IMR-90 (cell line): ENCODE results near the gene MTM1. TPM values are rescaled to one million over a fixed set of nuclear protein-coding genes. Genes with fewer than 3 reads are reported as not detected.

ENCODE experiments used
- ATAC-seq: fragments of 200-7000 bp; cut with Tn5 transposase; 2 replicates; pipeline ENCODE4 v1.9.1; 2020; ENCODE audit warnings: low read depth, mild to moderate bottlenecking, moderate library complexity
- BruUV-seq: library from RNA; stranded (reverse); fragments of 400-500 nt; replicated peaks from 2 replicates; lab custom pipeline; 2021; lab: Mats Ljungman, UMichigan
- CTCF ChIA-PET: fragments of 300-600 bp; formaldehyde crosslinking; extraction: SDS; loops from one replicate; lab custom pipeline; 2021; ENCODE audit warnings: antibody characterized with exemption; lab: Yijun Ruan, JAX
- POLR2A ChIA-PET: fragments of 300-600 bp; sonication (Branson Sonifier 250); formaldehyde crosslinking; loops from one replicate; lab custom pipeline; 2022; ENCODE audit warnings: antibody characterized with exemption; ENCODE audit not compliant: unreplicated experiment; lab: Charles Lee
- DNase-seq: peaks from one replicate; pipeline ENCODE4 v3.0.0; 2013
- H2AFZ ChIP-seq: replicated peaks from 2 replicates; pipeline ENCODE3; 2013; ENCODE audit warnings: low read length, mild to moderate bottlenecking; ENCODE audit not compliant: poor library complexity
- H2AK5ac ChIP-seq: 2 replicates; pipeline ENCODE4 v1.6.1; 2013; ENCODE audit warnings: low read depth, low read length, inconsistent platforms
- H2AK9ac ChIP-seq: replicated peaks from 2 replicates; pipeline ENCODE3; 2013; ENCODE audit warnings: mild to moderate bottlenecking, low read depth, low read length, moderate library complexity; ENCODE audit not compliant: poor library complexity
- H2BK120ac ChIP-seq: 2 replicates; pipeline ENCODE4 v1.6.1; 2013; ENCODE audit warnings: low read depth, low read length, inconsistent platforms
- H2BK15ac ChIP-seq: 3 replicates; pipeline ENCODE4 v1.6.1; 2013; ENCODE audit warnings: low read depth, low read length, inconsistent platforms
- H2BK20ac ChIP-seq: 2 replicates; pipeline ENCODE4 v1.6.1; 2013; ENCODE audit warnings: low read depth, mild to moderate bottlenecking, inconsistent platforms, low read length, moderate library complexity
- H2BK5ac ChIP-seq: 2 replicates; pipeline ENCODE4 v1.6.1; 2013; ENCODE audit warnings: mild to moderate bottlenecking, low read depth, low read length, inconsistent platforms; ENCODE audit not compliant: poor library complexity, severe bottlenecking
- H3K14ac ChIP-seq: replicated peaks from 2 replicates; pipeline ENCODE4 v1.6.1; 2013; ENCODE audit warnings: low read depth, low read length, inconsistent platforms
- H3K18ac ChIP-seq: 2 replicates; pipeline ENCODE4 v1.6.1; 2013; ENCODE audit warnings: low read depth, low read length, control low read depth
- H3K23ac ChIP-seq: 2 replicates; pipeline ENCODE4 v1.6.1; 2013; ENCODE audit warnings: low read depth, low read length, inconsistent platforms
- H3K27ac ChIP-seq: 2 replicates; pipeline ENCODE4 v1.5.1; 2013; ENCODE audit warnings: mild to moderate bottlenecking, control low read depth, low read length; ENCODE audit not compliant: insufficient read depth
- H3K27me3 ChIP-seq: 2 replicates; pipeline ENCODE4 v1.6.1; 2013; ENCODE audit warnings: low read length; ENCODE audit not compliant: control insufficient read depth, insufficient read depth
- H3K36me3 ChIP-seq: 2 replicates; pipeline ENCODE4 v1.6.1; 2013; ENCODE audit warnings: low read length, mixed read lengths; ENCODE audit not compliant: control insufficient read depth, insufficient read depth
- H3K4ac ChIP-seq: 2 replicates; pipeline ENCODE4 v1.6.1; 2013; ENCODE audit warnings: low read depth, low read length, inconsistent platforms
- H3K4me1 ChIP-seq: 2 replicates; pipeline ENCODE4 v1.6.1; 2013; ENCODE audit warnings: low read length, mixed read lengths; ENCODE audit not compliant: control insufficient read depth, insufficient read depth
- H3K4me2 ChIP-seq: 2 replicates; pipeline ENCODE4 v1.6.1; 2013; ENCODE audit warnings: low read depth, mild to moderate bottlenecking, control low read depth, low read length, moderate library complexity
- H3K4me3 ChIP-seq: 2 replicates; pipeline ENCODE4 v1.5.1; 2013; ENCODE audit warnings: low read depth, mild to moderate bottlenecking, control low read depth, low read length, moderate library complexity; ENCODE audit not compliant: insufficient read depth
- H3K56ac ChIP-seq: 2 replicates; pipeline ENCODE4 v1.6.1; 2013; ENCODE audit warnings: low read length, inconsistent platforms; ENCODE audit not compliant: insufficient read depth; ENCODE audit errors: extremely low read depth
- H3K79me1 ChIP-seq, 2 experiments: 2 replicates each; pipeline ENCODE4 v1.6.1; 2013; ENCODE audit warnings: low read length in 2 of 2, inconsistent platforms in 1 of 2, low read depth in 1 of 2
- H3K9ac ChIP-seq: 2 replicates; pipeline ENCODE4 v1.6.1; 2013; ENCODE audit warnings: low read depth, low read length, control low read depth
- H3K9me1 ChIP-seq: 2 replicates; pipeline ENCODE4 v1.6.1; 2013; ENCODE audit warnings: low read length, inconsistent platforms; ENCODE audit not compliant: insufficient read depth
- H3K9me3 ChIP-seq: 2 replicates; pipeline ENCODE4 v1.6.1; 2013; ENCODE audit warnings: low read length; ENCODE audit not compliant: control insufficient read depth, insufficient read depth
- H4K20me1 ChIP-seq: 2 replicates; pipeline ENCODE4 v1.6.1; 2013; ENCODE audit warnings: low read length, inconsistent platforms; ENCODE audit not compliant: insufficient read depth
- H4K5ac ChIP-seq: 2 replicates; pipeline ENCODE4 v1.6.1; 2013; ENCODE audit warnings: mild to moderate bottlenecking, low read depth, low read length, control low read depth
- H4K8ac ChIP-seq, 2 experiments: 2 replicates each; pipeline ENCODE4 v1.6.1; 2013; ENCODE audit warnings: low read depth in 2 of 2, low read length in 2 of 2, control low read depth in 1 of 2, inconsistent platforms in 1 of 2
- H4K91ac ChIP-seq: 2 replicates; pipeline ENCODE4 v1.6.1; 2013; ENCODE audit warnings: low read depth, low read length, inconsistent platforms; ENCODE audit not compliant: insufficient read depth
- BHLHE40 ChIP-seq: fragments of 150-350 bp; IDR thresholded peaks from 2 replicates; pipeline ENCODE4 v1.6.1; 2016; ENCODE audit warnings: mild to moderate bottlenecking, low read depth, low read length
- CEBPB ChIP-seq: IDR thresholded peaks from 2 replicates; pipeline ENCODE4 v1.6.1; 2012; ENCODE audit warnings: low read depth, low read length, improper control_type of control experiment
- FOS ChIP-seq: fragments of 150-350 bp; IDR thresholded peaks from 2 replicates; pipeline ENCODE4 v1.6.1; 2016; ENCODE audit warnings: low read depth, low read length
- MAFK ChIP-seq: IDR thresholded peaks from 2 replicates; pipeline ENCODE4 v1.6.1; 2012; ENCODE audit warnings: low read depth, low read length, improper control_type of control experiment
- MAZ ChIP-seq: IDR thresholded peaks from 2 replicates; pipeline ENCODE4 v1.6.1; 2012; ENCODE audit warnings: low read depth, mild to moderate bottlenecking, low read length, improper control_type of control experiment, moderate library complexity, borderline replicate concordance
- MXI1 ChIP-seq: IDR thresholded peaks from 2 replicates; pipeline ENCODE4 v1.6.1; 2012; ENCODE audit warnings: low read depth, mild to moderate bottlenecking, low read length, moderate library complexity, borderline replicate concordance
- NFE2L2 ChIP-seq: fragments of 150-350 bp; IDR thresholded peaks from 2 replicates; pipeline ENCODE4 v1.6.1; 2016; ENCODE audit warnings: low read depth, mild to moderate bottlenecking, low read length
- POLR2A ChIP-seq: IDR thresholded peaks from 2 replicates; pipeline ENCODE4 v1.6.1; 2012; ENCODE audit warnings: mild to moderate bottlenecking, low read depth, low read length
- RAD21 ChIP-seq: IDR thresholded peaks from 2 replicates; pipeline ENCODE4 v1.6.1; 2012; ENCODE audit warnings: low read length, improper control_type of control experiment
- RCOR1 ChIP-seq: IDR thresholded peaks from 2 replicates; pipeline ENCODE4 v1.6.1; 2012; ENCODE audit warnings: mild to moderate bottlenecking, low read length, improper control_type of control experiment; ENCODE audit not compliant: insufficient replicate concordance
- RFX5 ChIP-seq: IDR thresholded peaks from 2 replicates; pipeline ENCODE4 v1.8.0; 2012; ENCODE audit warnings: low read depth, mild to moderate bottlenecking, low read length, moderate library complexity
- SMC3 ChIP-seq: fragments of 150-350 bp; IDR thresholded peaks from 2 replicates; pipeline ENCODE4 v1.6.1; 2016; ENCODE audit warnings: low read depth, mild to moderate bottlenecking, antibody characterized with exemption, low read length, moderate library complexity
- WGBS, 2 experiments: methylation state at CpG; one replicate each; pipeline versions ENCODE4 v1.1.5 to v1.1.7; 2013; ENCODE audit warnings: missing lambda C conversion rate in 2 of 2; ENCODE audit not compliant: insufficient read length in 1 of 2; ENCODE audit errors: extremely low coverage in 2 of 2; 5-methylcytosine and 5-hydroxymethylcytosine counted together
- dilution Hi-C: fragments of 300-500 bp; cut with HindIII; formaldehyde crosslinking; loops from one replicate; pipeline ENCODE4 v1.14.3; 2018; ENCODE audit warnings: low sequenced_read_pairs; ENCODE audit not compliant: unreplicated experiment
- in situ Hi-C: fragments of 300-500 bp; cut with MboI; formaldehyde crosslinking; loops from 3 replicates; pipeline ENCODE4 v1.14.3; 2019; ENCODE audit warnings: low sequenced_read_pairs, inconsistent platforms, mixed read lengths
- intact Hi-C: fragments of 100-400 bp; cut with micrococcal nuclease; formaldehyde crosslinking; loops from 2 replicates; pipeline ENCODE4 v1.10.0; 2022
- polyA plus RNA-seq, 3 experiments: library from polyadenylated mRNA; depleted of rRNA; stranded (reverse); fragments of >200 nt; gene quantifications; 2 replicates each; pipeline ENCODE4 v1.2.3, GENCODE V29; 2012; ENCODE audit warnings: low replicate concordance in 1 of 3
- total RNA-seq: library from RNA; depleted of rRNA; stranded (reverse); fragments of >200 nt; gene quantifications from 2 replicates; pipeline ENCODE4 v1.2.3, GENCODE V29; 2012
- TF ChIP-seq, protein P1 (sequence below): fragments of 150-350 bp; IDR thresholded peaks from 2 replicates; pipeline ENCODE4 v1.6.1; 2017; ENCODE audit warnings: mild to moderate bottlenecking, antibody characterized with exemption, low read length, low read depth
- TF ChIP-seq, protein P2 (sequence below): conservative IDR thresholded peaks from 2 replicates; pipeline ENCODE4 v1.5.1; 2012; ENCODE audit warnings: mild to moderate bottlenecking, low read depth, low read length, improper control_type of control experiment
- TF ChIP-seq, protein P3 (sequence below): fragments of 150-350 bp; IDR thresholded peaks from 2 replicates; pipeline ENCODE4 v1.6.1; 2016; ENCODE audit warnings: low read depth, mild to moderate bottlenecking, low read length, moderate library complexity, borderline replicate concordance

The MTM1 gene
- total and polyA plus RNA-seq, 2 of the 4 experiments (the other 2 are of a cell fraction): 3.8 to 5.6 TPM

DNA sequence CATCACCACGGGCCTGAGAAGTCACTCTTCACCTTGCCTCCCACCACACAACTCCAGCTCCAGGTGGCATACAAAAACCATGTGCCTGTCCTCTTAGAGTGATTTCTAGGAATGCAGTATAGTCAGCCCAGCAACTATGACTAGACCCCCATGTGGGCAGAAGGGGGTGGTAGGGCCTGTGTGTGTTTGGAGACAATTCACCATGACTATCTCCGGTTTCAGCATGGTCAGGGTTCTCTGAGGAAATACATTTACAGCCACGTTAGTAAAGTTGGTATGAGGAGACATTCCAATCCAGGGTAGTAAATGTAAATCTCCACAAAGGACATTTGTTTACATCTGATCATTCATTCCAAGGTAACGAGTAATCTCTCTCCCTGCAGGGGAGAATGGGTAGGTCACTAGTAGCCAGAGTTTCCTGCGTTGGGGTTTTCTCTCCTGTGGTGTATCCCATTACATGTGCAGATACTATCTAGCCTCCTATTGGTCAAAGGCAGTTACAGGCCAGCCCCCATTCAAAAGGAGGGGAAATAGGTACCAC, 120.6 kb downstream of the MTM1 start:
- peak overlapping the region; percentile 9 for H2AFZ ChIP-seq
- H3K36me3 ChIP-seq: no peaks in the 10 kb centered on the region
- POLR2A ChIA-PET: no interaction called here
- H3K23ac ChIP-seq: peak overlapping the region; percentile 83; the same call in 1 of the 2 replicates
- H4K20me1 ChIP-seq: no peaks in the 10 kb centered on the region
- peak overlapping the region; percentile 89 for H2BK20ac ChIP-seq
- peak overlapping the region; percentile 88; the same call in 1 of the 2 replicates for H3K14ac ChIP-seq
- H2BK120ac ChIP-seq: peak overlapping the region; percentile 94
- peak overlapping the region; percentile 39 to 77; a peak in 3 of 4 replicates for H4K8ac ChIP-seq
- CTCF ChIA-PET: no interaction called here
- dilution Hi-C loops (no loop called here), in situ Hi-C loops (no loop called here), intact Hi-C loops (loop anchor here (10.0 kb wide), 1 partner anchor 324 kb away; the partner anchor contains the start of gene MAMLD1)
- DNase-seq (peak; percentile 96), ATAC-seq (peak; percentile 86)
- peaks cover 2 to 7% of the 10 kb centered on the region in 2 experiments; a peak in 2 of 4 replicates for H3K79me1 ChIP-seq
- WGBS, 2 experiments: no CpG with 5 or more reads among the region's 5 CpGs
- H2BK15ac ChIP-seq: peak overlapping the region; percentile 97; the same call in 2 of the 3 replicates
- no peak overlapping the region for H3K9ac ChIP-seq
- peak overlapping the region; percentile 39 for H3K18ac ChIP-seq
- no peak overlapping the region for H2AK9ac ChIP-seq
- peak overlapping the region; percentile 77; the same call in 1 of the 2 replicates for H3K56ac ChIP-seq
- H2BK5ac ChIP-seq: peak overlapping the region; percentile 83
- H3K4me1 ChIP-seq: peaks cover 10% of the 10 kb centered on the region
- no peak overlapping the region for H3K4me3 ChIP-seq
- H3K27ac ChIP-seq: peak overlapping the region; percentile 93
- 0 out of 2 replicates have a peak, but pooled peaks cover 6% of the 10 kb centered on the region for H3K9me1 ChIP-seq
- H3K4me2 ChIP-seq: peak overlapping the region; percentile 14
- no peaks in the 10 kb centered on the region for H3K27me3 ChIP-seq
- H3K4ac ChIP-seq: peak overlapping the region; percentile 93
- peaks cover 16% of the 10 kb centered on the region for H3K9me3 ChIP-seq
- BruUV-seq: no TSS peak
- H4K91ac ChIP-seq: peak overlapping the region; percentile 97
- H4K5ac ChIP-seq: peak overlapping the region; percentile 31
- peak overlapping the region; percentile 11; the same call in 1 of the 2 replicates for H2AK5ac ChIP-seq
- TF ChIP-seq, protein P1, sequence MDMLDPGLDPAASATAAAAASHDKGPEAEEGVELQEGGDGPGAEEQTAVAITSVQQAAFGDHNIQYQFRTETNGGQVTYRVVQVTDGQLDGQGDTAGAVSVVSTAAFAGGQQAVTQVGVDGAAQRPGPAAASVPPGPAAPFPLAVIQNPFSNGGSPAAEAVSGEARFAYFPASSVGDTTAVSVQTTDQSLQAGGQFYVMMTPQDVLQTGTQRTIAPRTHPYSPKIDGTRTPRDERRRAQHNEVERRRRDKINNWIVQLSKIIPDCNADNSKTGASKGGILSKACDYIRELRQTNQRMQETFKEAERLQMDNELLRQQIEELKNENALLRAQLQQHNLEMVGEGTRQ: peak; percentile 53
- peak; percentile 47; the same call in 1 of the 2 replicates for TF ChIP-seq MAFK
- TF ChIP-seq MAZ: peak; percentile 15; the same call in 1 of the 2 replicates
- TF ChIP-seq, protein P2, sequence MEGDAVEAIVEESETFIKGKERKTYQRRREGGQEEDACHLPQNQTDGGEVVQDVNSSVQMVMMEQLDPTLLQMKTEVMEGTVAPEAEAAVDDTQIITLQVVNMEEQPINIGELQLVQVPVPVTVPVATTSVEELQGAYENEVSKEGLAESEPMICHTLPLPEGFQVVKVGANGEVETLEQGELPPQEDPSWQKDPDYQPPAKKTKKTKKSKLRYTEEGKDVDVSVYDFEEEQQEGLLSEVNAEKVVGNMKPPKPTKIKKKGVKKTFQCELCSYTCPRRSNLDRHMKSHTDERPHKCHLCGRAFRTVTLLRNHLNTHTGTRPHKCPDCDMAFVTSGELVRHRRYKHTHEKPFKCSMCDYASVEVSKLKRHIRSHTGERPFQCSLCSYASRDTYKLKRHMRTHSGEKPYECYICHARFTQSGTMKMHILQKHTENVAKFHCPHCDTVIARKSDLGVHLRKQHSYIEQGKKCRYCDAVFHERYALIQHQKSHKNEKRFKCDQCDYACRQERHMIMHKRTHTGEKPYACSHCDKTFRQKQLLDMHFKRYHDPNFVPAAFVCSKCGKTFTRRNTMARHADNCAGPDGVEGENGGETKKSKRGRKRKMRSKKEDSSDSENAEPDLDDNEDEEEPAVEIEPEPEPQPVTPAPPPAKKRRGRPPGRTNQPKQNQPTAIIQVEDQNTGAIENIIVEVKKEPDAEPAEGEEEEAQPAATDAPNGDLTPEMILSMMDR: no peak
- peak; percentile 38; the same call in 1 of the 2 replicates for TF ChIP-seq NFE2L2
- no peak; the same call in 1 of the 2 replicates for TF ChIP-seq RAD21
- TF ChIP-seq BHLHE40: no peak
- TF ChIP-seq MXI1: peak; percentile 77
- no peak for TF ChIP-seq RFX5
- TF ChIP-seq SMC3: no peak
- no peak for TF ChIP-seq POLR2A
- no peak for TF ChIP-seq RCOR1
- peak; percentile 66 for TF ChIP-seq CEBPB
- peak; percentile 36 for TF ChIP-seq FOS
- TF ChIP-seq, protein P3, sequence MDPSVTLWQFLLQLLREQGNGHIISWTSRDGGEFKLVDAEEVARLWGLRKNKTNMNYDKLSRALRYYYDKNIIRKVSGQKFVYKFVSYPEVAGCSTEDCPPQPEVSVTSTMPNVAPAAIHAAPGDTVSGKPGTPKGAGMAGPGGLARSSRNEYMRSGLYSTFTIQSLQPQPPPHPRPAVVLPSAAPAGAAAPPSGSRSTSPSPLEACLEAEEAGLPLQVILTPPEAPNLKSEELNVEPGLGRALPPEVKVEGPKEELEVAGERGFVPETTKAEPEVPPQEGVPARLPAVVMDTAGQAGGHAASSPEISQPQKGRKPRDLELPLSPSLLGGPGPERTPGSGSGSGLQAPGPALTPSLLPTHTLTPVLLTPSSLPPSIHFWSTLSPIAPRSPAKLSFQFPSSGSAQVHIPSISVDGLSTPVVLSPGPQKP: no peak
